Activated CD8-positive, alpha-beta memory T cell treated with anti-CD3 and anti-CD28 coated beads, Interleukin-2, amount 50 U/mL, for 4 hours (primary cell): Measurements from ENCODE around the gene HELT.
A peak's percentile ranks its signal among the peaks of the same experiment; 100 is the strongest.

ENCODE experiments used
- DNase-seq: peaks from one replicate; pipeline ENCODE4 v3.0.0-alpha.2; 2020

The HELT gene

DNA sequence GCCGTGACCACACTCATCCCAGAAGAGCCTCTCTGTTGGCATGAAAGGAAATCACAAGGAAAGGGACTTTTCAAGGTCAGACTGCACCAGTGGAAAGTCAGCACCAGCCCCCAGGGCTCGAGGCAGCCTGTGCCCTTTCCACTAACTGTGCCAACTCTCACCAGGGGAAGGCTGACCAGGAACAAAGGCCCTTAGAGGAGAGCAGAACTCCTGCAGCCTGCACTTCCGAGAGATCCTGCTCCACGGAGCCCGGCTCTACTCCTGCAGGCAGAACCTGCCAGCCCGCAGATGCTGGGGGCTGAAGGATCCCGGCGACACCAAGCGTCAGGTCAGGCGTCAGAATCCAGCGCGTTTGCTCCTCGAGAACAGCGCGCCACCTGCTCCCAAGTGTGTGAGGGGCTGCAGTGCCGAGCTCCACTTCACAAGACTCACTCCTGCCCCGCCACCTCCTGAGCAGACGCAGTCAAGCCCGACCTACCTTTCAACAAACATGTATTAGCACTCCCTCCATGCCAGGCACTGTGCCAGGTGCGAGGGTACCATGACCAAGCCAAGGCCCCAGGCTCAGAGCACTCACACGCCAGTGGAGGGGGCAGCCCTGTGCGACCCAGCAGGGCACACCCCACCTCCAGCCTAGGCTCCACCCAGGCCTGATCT, 13.6 kb upstream of the HELT start:
- DNase-seq, result no peak

DNA sequence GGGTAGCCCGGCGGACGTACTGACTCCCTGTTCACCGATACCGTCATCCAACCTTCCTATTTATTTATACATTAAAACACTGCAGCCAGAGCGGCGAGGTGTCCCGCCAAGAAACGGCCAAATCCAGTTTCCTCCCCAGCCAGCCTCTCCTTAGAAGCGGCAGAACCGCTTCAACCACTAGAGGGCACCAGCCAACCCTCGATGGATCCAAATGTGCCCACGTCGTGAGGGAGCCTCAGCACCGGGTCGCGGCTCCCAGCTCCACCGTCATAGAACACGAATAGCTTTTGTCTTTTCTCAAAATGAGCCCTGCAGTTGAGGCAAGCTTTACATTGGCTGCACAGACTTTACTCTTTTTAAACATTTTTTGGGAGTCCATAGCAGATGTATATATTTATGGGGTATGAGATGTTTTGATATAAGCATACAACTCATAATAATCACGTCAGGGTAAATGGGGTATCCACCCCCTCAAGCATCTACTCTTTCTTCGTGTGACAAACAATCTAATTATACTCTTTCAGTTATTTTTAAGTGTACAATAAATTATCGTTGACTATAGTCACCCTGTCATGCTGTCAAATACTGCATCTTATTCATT, 13.0 kb upstream of the HELT start:
- DNase-seq, result peak; percentile 76

DNA sequence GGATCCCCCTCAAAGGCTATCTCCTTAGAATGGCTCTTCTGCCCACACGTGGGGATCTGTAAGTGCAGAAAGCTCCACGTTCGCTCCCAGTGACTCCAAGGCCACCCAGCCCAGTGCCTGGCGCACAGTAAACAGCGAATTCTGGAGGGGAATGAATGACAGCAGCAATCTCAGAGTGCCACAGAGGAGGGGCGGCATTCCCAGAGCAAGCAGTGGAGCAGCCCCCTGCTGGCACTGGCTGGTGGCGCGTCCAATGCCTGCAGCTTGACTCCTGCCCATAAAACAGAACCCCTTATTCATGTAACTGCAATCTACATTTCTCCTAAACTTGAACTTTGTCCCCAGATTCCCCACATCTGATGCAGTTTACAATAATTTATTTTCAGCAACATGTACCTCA, 6.9 kb upstream of the HELT start:
- peak; percentile 25 for DNase-seq

DNA sequence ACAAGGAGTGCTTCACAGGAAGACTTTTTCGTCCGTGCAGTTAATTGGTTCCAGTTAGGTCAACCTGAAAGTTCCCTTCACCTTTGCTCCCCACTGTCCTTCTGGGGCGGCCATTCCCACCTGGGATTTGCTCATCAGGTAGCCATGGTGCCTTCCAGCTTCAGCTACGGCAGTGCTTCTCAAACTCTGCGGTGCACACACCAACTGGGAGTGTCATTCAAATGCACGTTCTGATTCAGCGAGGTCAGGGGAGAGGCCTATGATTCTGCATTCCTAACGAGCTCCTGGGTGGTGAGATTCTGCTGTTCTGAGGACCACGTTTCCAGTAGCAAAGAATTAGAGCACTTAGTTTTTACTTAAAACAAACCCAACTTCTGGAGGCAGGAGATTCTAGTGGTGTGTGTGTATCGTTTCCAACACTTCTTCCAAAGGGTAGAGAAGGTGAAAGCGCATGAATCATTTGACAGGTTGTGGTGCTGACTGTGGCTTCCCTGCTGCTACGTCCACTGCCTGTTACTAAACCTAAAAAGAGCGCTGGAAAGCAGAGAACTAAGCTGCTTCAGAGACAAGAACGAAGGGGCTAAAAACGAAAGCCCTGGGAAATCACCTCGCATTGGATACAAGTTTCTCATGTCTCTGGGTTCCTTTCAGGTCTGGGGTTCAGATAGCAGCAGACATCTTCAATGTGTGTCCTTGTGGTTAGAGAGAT, 4.7 kb upstream of the HELT start:
- no peak for DNase-seq

DNA sequence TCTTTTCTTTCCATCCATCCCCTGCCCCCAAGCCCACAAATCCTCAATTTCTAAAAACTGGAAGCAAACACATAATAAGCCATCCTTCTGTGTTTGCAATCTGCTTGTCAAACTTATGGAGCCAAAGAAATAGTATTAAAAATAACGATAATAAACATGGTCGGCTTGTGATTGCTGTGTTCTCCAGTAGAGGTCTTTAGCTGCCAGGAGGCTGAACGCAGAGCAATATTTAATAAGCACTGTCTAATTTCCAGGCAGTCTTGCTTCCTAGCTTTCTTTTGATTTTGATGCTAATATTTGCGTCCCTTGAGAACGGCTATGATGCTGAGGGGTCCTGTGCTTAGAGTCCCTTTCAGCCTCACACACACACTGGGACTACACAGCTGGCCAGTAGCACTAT, 3.2 kb upstream of the HELT start:
- DNase-seq, result no peak

DNA sequence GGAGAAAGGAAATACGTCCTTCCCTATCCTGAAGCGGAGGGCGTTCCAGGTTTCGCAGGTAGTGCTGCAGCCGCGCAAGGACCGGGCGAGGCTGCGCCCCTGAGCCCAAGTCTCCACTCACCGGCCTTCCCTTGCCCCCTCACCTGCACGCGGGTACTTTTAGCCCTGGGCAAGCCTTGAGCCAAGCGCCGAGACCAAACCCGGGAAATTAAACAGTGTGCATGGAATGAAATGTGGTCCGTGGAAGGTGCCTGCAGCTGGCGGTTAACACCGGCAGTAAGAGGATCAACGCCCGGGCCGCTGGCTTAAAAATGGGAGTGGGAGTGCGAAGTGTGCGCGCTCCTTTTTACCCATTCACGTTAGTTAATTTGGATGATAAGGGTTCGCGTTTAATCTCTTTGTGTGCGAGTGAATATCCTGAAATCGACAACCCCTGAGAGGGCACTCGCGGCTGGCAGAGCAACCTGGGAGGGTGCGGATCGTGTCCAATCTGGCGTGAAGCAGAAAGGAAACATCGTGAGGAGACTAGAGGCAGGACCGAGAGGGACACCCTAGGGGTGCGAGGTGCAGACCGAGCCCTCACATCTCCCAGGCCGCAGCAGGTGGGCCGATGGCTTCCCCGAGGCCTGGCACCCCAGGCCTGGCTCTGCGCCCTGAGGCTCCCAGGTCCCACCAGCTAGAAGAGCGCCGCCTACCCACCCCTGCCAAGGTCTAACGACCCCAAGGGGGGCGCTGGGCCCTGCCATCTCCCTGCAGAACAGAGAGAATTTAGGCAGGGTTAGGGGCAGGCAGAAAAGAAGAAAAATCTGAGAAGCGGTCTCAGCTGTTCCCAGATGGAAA, 2.0 kb upstream of the HELT start:
- DNase-seq, result no peak

DNA sequence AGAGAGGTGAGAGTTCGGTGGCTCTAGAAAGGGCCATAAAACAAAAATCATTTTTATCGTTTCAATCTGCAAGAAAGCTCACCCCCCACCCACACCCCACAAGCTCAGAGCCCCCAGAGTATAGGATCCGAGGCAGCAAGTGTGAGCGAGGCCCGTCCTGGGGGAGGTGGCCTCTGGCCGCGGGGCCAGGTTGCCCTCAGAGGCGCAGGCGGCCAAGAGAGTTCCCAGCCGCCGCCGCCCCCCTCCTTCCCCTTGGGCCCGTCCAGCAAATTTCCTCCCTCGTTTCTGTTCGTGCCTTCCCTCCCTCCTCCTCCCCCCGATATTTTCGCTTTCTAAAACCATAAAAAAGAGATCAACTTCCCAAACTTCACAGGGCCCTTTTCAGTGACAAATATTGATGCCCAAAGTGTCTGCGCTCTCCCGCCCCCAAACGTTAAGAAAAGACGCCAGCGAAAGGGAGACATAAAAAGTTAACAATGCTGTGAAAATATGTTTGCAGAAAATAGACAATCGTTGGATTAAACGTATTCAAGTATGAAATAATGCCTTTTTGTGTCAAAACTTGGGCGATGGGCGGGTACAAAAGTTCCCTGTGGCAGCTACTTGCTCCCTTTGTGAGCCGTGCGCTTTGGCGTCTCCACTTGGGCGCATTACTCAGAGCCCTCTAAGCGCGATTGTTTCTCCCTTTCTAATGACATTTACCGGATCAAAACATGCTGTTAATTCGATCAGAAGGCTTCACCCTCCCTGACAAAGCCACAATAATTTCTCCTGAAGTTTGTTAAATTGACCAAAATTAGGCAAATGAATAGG, 1.1 kb upstream of the HELT start:
- no peak for DNase-seq

DNA sequence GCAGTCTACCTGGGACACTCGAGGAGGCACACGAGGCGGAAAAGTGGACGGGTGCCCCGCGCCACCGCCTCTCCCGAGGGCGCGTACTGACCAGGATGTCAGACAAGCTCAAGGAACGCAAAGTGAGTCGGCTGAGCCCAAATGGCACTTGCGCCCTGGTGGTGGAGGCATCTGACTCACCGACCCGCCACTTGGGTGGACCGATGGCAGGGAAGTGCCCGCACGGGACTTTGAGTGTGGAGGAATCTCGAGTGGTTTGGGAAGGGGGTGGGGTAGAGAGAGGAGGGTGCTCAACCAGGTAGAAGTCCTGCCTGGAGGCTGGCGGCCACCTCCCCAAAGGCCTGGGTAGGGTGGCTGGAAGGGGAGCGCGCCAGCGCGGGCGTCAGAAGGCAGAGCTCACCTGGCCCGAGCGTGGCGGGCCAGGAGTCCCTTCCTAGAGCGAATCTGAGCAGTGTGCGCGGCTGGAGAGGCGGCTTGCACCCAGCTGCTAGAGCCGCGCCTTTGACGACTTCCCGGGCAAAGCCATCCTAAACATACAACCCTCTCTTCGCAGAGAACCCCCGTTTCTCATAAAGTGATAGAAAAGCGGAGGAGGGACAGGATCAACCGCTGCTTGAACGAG, 655 bp downstream of the HELT start:
- no peak for DNase-seq

DNA sequence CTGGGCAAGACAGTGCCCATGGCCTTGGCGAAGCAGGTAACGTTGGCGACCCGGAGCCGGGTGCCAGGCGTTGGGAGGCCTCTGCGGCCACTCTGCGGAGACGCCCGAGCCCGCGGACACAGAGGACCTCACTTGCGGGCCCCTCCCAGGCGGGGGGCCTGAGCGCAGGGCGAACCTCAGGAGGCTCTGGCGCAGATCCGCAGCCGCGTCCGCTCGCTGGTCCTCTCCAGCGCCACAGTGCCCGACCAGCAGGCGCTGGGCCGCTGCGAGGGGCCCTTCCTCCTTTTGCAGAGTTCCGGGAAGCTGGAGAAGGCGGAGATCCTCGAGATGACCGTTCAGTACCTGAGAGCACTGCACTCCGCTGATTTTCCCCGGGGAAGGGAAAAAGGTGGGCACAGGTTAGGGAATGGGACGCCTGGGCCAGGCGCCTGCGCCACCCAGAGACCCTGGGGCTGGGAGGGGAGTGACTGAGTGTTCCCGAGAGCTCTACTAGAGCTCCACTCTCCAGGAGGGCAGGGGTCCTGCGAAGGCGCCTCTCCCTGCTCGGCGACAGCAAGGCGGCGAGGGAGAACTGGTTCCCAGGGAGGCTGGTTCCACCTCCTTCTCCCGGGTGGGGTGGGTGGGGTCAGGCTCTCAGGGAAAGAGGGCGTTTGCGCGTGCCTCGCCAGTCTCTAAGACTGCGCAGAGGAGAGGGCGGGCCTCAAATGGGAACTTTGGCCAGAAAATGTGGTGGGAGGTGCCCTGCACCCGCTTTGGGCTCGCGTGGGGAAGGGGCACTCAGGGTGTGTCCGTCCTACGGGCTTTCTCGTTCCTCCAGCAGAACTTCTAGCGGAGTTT, 1.4 kb downstream of the HELT start:
- DNase-seq, result no peak

DNA sequence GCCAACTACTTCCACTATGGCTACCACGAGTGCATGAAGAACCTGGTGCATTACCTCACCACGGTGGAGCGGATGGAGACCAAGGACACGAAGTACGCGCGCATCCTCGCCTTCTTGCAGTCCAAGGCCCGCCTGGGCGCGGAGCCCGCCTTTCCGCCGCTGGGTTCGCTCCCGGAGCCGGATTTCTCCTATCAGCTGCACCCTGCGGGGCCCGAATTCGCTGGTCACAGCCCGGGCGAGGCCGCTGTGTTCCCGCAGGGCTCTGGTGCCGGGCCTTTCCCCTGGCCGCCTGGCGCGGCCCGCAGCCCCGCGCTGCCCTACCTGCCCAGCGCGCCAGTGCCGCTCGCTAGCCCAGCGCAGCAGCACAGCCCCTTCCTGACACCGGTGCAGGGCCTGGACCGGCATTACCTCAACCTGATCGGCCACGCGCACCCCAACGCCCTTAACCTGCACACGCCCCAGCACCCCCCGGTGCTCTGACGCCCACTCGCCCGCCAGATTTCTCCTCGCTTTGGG, 2.1 kb downstream of the HELT start:
- no peak for DNase-seq

DNA sequence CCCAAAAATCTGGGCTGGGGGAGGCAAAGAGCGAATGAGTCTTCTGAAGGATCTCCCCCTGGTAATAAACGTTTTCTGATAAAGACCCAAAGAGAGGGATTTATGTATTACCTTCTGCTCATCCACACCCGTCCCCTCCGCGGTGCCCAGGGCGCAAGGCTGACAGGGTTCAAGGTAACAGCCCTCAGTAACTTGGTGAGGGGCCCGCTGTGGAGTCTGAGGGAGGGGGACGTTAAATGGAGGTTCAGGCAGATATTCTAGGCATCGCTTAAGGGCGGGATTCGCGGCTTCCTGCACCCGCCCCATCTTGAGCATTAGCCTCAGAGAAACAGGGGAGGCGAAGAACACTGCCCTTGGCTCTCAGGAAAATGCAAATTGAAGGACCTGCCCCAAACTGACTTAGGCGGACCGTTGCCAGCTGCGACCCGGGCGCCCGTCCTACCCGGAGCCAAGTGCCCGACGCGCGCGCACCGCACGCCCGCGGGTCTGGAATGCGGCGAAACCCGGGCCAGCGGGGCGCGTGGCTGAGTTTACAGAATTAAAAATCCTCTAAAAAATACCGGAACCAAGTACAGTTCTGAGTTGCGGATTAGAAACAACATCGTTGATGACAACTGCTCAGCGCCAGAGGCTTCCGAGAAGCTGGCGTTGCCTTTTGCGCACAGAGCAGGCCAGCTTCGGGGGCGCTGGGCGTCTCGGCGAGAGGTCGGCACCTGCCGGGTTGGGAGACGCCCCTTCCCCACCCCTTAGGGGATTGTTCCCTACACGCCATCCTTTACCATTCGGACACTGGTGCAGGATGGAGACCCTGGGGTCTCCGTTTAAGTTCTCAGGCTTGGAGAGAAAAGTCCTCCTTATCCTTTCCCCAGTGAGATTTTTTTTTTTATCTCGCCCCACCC, 2.8 kb downstream of the HELT start:
- DNase-seq, result no peak

DNA sequence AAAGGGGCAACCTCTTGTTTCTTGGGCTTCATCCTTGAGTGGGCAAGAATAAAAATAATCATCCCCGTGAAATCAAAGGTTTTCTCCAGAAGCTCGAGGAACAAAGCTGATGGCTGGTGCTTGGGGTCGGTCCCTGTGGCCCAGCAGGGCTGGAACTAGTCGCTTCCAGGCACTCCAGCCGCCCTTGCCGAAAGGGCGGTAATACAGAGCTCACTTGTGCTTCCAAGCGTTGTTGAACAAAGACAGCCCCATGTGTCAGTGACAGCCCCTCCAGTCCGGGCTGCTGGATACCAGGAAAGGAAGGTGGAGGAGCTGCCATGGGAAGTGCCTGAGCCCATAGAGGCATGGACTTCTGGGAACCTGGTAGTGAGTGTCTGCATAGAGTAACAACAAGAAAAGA, 5.2 kb downstream of the HELT start:
- no peak for DNase-seq

DNA sequence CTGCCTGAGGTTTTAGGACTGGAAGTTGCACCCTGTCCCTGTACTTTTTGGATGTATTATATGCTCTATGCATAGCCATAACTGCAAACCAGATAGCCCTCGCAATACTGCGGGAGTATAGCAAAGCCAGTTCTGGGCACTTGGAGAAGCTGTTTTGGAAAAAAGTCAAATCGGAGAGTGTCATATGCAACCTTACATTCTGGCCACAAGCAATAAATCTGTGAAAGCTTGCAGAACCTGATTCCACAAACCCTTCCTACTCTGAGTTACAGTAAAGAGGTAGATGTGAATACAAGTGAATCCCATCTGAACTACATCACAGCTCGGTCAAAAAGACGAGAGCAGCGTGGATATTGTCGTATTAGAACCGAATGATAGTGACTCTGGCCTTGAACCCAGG, 10.3 kb downstream of the HELT start:
- DNase-seq, result no peak

DNA sequence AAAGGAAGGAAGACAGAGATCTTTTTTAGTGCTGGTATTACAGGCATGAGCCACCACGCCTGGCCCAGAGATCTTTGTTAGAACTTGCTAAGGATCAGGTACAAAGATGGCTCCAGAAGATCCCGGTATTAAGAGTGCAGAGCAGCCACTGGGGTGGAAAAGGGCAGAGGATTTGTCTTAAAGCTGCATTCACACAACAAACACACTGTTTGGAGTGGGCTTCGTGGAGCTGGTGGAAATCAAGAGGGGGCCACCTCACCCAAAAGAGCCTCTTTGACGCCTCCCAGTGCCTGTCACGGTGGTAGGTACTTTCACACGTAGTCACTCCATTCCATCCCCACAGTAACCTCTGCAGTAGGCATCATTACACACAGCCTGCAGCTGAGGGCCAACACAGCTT, 13.3 kb downstream of the HELT start:
- no peak for DNase-seq

DNA sequence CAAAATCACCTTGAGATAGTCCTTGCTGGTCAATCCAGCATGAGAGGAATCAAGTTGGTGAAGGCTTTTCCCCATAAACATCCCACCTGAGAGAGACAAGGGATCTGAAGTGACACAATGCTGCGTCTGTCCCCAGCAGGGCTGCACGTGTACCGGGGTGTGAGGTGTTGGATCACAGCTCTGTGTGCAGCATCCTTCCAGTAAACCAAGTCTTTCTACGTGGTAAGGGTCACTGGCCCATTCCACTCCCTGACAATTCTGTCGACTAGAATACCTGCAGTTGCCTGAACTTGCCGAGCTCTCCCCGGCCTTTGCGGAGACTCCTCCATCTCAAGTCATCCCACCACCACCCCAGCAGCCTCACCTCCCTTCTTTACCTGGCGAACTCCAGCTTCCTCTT, 14.8 kb downstream of the HELT start:
- DNase-seq, result no peak

DNA sequence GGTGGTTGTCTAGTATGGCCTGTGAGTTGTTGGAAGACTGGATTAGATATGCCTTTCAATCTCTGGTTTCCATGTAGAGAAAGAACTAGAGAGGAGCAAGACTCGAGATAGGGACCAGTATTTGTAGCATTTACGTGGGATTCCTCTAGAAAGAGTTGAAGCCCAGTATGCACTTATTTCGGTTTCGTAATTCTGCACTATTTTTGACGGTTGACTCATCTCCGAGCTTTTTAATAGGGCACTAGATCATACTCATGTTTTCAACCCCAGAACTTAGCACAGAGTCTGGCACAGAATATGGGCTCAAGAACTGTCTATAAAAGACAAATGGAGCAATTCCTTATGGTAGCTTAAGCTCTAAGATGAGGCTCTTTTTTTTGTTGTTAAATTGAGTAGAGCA, 15.7 kb downstream of the HELT start:
- no peak for DNase-seq

DNA sequence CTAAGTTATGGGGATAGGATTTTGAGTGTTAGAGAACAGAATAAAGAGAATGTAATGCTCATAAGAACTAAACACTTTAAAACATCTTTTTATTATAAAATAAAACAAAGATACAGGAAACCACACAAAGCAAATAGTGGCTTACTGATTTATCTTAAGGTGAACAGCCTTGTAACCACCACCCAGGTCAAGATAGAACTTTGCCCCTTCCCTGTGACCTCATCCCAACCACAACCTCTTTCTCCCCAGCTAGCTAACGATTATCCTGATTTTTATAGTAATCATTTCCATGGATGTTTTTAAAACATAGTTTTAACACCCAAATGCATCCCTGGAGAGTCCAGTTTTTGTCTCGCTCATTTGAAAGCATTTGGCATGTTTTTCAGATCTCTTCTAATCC, 17.0 kb downstream of the HELT start:
- no peak for DNase-seq

DNA sequence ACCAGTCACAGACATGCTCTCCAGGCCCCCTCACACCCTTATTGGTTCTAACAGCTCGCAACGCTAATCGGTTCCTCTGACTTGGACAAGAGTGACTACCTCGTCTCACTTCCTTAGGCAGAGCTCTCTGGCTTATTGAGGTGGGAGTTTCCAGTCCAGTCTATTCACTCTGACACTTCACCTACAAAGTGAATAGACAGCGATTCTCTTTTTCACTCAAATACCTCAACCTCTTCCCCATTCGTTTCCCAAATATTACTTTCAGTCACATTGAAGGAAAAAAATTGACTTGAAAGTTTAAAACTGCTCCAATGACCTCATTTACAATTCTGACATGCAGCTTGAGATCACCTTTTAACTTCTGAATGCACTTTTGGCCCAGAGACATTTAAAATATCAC, 17.7 kb downstream of the HELT start:
- DNase-seq, result no peak

DNA sequence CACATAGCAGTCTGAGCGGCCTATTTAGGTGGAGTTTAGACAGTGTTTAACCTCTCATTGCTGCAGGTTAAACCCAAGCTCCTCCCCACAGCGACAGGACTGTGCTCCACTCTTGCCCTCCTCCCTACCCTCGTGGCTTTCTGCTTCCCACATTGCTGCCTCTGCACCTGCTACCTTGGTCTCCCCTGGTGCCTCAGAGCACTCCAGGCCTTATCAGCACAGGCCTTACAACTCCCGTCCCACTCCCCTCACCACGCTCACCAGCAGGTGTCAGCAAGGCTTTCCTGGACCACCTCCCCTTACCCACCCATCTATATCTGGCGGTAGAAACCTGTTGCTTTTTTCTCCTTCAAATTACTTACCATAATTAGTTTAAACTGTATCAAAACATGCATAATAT, 18.6 kb downstream of the HELT start:
- no peak for DNase-seq
